SHP77 (cell line): ENCODE data around the gene ELK3.

Source experiments
- DNase-seq, 2 experiments: peaks; one replicate each; lab custom pipeline; 2025; lab: John Stamatoyannopoulos, UW

The ELK3 gene

GRCh38 chr12:96189781-96190180 is 4.4 kb upstream of the ELK3 start:
- DNase-seq, result no peak

DNA sequence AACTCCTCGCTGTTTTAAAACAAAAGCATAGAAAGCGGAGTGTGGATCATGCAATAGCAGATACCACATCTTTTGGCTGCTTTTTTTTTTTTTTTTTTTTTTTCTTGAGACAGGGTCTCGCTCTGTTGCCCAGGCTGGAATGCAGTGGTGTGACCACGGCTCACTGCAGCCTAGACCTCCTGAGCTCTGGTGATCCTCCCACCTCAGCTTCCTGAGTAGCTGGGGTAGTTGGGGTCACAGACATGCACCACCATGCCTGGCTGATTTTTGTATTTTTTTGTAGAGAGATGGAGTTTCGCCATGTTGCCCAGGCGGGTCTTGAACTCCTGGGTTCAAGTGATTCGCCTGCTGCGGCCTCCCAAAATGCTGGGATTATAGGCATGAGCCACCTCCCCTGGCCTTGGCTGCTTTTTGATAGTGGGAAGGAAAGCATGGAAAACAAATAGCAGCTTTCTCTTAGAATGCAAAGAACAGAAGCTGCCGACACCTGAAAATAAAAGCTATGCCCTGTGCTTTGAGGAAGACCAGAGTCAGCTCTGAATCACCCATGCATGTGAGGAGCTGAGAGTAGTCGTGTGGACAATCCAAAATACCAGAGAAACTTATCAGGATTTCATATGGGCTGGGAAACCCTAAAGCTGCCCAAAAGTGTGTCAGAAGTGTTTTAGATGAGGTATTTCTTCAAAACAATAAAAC is 3.6 kb upstream of the ELK3 start:
- DNase-seq, result no peak

GRCh38 chr12:96192926-96193573 is 1.1 kb upstream of the ELK3 start:
- DNase-seq, result no peak

- no peak for DNase-seq
Measured at GRCh38 chr12:96194576-96194889, 358 bp downstream of the ELK3 start.

- DNase-seq, result no peak
Measured at GRCh38 chr12:96194971-96195844, 1.0 kb downstream of the ELK3 start.

DNA sequence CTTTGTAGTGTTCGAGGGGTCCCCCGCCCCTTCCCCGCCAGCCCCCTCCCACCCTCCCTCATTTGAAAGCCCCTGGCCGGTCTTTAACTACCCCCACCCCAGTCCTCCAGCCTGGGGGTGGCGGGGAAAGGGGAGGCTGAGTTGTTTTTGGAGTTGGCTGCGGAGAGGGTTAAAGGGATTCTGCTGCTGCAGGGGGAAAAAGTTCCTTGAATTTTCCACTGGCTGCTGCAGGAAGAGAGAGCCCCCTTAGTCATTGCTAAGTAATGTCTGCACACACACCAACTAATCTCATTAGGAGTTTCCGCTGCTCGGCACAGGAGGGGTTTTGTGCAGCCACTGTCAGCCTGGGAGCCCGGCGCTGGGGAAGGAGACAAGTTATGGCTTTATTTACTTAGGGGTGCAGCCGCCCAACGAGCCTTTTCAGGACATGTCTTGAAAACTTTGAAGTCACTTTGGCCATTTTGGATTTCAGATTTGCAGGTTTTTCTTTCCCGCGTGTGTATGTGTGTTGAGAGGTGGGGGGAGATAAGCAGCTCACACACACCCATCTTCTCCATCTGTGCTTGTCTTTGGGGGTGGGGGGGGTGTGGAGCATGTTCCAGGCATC is 1.8 kb downstream of the ELK3 start:
- no peak for DNase-seq

DNA sequence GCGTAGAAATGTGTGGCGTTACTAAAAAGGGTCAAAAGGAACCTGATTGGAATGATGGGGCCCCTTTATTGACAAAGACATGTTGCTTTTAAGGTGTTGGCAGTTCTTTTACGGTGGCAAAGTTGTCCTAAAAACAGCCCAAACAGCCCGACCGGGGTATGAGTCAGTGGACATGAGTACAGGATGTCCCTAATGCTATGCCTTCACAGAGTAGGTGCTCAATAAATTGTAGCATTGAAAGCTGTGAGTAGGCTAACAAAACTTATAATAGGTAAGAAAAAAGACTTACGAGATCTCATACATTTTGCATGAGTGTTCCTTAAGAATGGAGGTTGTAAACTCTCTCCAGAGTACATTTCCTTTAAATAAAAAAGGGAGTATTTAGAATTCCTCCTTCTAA is 2.6 kb downstream of the ELK3 start:
- no peak for DNase-seq

DNA sequence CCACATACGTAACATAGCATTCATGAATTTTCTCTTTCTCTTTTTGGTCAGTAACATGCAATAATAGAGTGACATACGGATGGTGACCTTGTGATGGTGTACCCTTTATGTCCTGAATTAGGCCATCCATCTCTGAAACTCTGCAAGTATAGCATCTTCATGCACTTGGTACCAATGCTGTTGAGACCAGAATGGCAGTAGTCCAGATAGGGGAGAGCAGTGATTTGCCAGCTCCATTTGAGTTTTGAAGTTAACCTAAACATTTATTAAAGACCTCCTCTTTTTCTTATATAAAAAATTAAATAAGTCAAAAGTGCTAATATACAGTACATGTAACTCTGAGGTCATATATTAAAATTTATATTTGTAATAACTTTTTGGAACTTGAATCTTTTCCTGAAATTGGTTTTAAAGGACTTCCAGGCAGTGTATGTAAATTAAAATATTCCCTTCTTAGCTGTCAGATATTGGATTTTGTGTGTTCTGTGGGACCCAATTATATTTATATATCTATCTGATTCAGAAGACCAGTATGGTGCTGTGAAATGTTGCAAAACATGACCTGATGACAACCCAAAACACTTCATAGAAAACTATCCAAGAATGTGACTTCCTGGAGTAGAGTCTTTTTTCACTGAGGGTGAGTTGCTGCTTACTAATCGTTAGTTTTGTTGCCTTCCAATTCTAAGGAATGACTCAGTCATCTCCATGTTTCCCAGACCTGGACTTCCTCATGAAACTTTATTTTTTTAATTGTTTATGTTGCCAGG is 3.5 kb downstream of the ELK3 start:
- no peak for DNase-seq

DNA sequence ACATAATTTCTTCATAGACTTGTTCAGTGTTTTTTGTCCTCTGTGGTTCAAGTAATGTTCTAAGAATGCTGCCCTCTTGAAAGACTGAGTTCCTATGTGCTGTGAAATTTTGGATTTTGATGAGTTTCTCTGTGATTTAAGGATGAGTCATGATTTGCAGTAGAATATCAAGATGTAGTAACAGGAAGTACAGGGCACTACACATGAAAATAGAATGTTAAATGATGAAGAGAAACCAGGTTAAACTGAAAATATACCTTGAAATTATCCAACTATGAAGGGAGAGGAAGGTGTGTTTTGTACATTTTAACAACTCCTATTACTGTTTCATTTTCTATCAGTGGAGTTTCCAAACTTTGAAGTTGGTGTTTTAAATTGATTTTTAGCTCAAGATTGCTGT is 4.8 kb downstream of the ELK3 start:
- no peak for DNase-seq

DNA sequence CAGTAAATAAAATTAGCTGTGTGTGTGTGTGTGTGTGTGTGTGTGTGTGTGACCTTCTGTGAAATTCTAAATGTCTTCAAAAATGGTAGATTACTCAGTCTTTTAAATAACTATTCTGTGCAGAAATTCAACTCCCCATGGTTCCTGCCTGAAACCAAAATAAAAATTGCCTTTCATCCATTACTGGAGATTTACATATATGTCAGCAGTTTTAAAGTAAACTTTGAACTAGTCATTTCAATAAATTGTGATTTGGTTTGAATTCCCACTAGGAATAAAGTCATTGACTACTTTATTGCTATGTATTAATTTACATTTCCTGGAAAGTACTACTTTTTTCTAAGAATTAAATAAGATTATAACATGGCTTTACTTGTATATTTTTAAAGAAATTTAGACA is 5.3 kb downstream of the ELK3 start:
- DNase-seq, result no peak

- no peak for DNase-seq
Measured at GRCh38 chr12:96201272-96202227, 7.4 kb downstream of the ELK3 start.

GRCh38 chr12:96204381-96204780 is 10.2 kb downstream of the ELK3 start:
- DNase-seq, result no peak

DNA sequence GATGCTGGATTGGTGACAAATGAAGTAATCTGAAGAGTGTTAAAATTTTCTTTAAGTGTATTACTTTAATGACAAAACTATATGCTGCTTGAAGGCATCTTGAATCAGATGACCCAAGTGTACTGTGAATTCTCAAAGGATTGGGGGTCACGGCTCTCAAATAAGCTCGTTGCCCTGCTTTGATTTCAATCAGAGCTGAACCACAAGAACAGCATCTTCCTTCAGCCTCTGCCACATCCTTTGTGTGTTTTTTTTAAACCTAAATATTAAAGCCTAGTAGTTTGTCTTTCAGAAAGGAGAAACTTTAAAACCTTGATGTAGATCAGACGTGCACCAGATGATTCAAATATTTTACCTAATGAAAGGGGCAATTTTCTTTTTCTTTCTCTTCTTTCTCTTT is 11.7 kb downstream of the ELK3 start:
- no peak for DNase-seq

DNA sequence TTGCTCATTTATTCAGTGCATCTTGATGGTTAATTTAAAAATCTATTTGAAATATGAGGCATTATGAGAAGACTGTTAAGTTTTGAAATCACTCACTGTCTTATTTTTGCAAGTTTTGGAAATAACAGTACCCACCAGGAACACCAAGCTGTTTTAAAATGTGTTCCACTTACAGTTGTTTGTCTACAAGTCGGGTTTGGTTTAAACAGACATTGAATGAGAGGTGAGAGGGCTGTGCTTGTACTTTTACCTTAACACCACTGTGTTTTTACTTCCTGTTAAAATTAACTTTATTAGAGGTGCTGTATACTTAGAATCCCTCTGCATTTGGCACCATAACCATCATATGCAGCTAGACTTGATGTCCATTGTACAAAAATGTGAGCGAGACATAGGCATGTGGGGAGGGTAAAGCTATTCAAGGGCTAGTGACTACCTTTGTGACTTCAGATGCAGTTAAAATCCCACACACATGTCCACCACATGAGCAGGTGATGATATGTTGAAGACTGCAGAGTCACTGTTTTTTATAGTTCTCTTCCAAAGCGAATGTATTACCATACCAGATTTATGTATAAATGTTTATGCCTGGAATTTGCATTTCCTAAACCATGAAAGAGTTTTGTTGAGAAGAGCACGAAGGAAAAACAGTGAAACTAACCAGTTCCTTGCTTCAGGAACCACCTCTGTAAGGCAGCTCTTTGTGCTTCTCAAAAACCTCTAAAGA is 12.9 kb downstream of the ELK3 start:
- DNase-seq, result no peak

DNA sequence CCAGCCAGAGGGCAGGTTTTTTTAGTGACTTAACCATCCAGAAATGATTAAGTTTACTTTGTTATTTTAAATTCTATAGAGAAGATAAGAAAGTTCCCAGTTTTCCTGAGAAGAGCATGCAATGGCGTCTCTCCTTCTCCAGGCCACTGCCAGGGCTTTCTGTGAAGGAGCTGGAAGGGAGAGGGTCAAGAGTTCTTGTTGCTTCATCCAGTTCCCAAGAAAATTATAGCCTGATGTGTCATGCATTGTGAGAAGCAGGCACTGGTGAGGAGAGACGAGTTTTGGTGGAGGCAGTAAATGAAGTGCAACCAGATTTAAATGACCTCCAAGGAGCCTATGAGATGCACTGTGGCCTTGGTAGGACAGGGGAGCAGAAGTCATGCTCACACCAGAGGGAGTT is 14.2 kb downstream of the ELK3 start:
- DNase-seq, result no peak

GRCh38 chr12:96208801-96209549 is 14.8 kb downstream of the ELK3 start:
- DNase-seq, result no peak

DNA sequence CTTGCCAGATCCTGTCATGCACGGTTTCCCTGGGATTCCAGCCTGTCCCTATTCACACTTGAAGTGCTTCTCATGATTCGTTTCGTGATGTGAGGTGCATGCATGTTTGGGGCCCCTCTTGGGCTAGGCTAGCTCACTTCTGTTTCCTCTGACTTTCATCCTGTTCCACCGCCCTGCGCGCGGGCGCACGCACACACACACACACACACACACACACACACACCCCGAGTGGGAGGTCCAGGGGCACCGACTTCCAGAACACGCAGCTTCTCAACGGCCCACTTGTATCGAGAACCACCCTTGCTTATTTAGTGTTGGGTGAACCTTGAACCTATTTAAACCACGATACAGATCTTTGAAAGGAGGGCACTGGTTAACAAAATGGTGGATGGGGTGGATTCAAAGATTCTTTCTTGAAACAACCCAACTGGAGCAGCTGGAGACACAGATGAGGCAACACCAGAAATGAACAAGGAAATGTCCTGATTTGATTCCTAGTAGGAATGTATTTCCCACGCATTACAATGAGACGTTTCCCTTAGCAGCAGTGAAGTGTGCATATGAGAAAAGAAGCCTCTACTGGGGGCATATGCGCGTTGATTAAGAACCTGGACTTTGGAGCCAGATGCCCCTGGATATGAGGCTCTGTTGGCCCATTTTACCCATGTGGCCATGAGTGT is 16.3 kb downstream of the ELK3 start:
- no peak for DNase-seq

- DNase-seq, result no peak
Measured at GRCh38 chr12:96211988-96212387, 17.8 kb downstream of the ELK3 start.
